Subcutaneous adipose tissue (tissue), 4 donors: ENCODE data around the gene GDPD5. TPM values are rescaled to one million over a fixed set of nuclear protein-coding genes. Genes with fewer than 3 reads are reported as not detected.

Source experiments
- CTCF ChIP-seq: fragments of 450-650 bp; IDR thresholded peaks from one replicate; pipeline ENCODE4 v1.5.1; 2016; ENCODE audit warnings: low read depth, mild to moderate bottlenecking, control low read depth, antibody characterized with exemption, moderate library complexity
- total RNA-seq, 4 donors: library from RNA; depleted of rRNA; stranded (reverse); fragments of >200 nt; gene quantifications; one replicate each; pipeline ENCODE4 v1.1.0, GENCODE V29; 2016

Gene GDPD5
- total RNA-seq, 4 donors from 2014 or later, result 19.2 to 96.8 (median 32.6) TPM

GRCh38 chr11:75502138-75502537 lies 23.6 kb downstream of the GDPD5 start:
- TF ChIP-seq CTCF, result no peak

- no peak for TF ChIP-seq CTCF
Observed at GRCh38 chr11:75500742-75501141, 25.0 kb downstream of the GDPD5 start.

GRCh38 chr11:75499423-75500190 lies 26.1 kb downstream of the GDPD5 start:
- no peak for TF ChIP-seq CTCF

- no peak for TF ChIP-seq CTCF
Observed at GRCh38 chr11:75498556-75499255, 27.0 kb downstream of the GDPD5 start.

GRCh38 chr11:75497788-75498409 lies 27.8 kb downstream of the GDPD5 start:
- no peak for TF ChIP-seq CTCF

GRCh38 chr11:75496305-75496752 lies 29.4 kb downstream of the GDPD5 start:
- no peak for TF ChIP-seq CTCF

- no peak for TF ChIP-seq CTCF
Observed at GRCh38 chr11:75495749-75496304, 29.9 kb downstream of the GDPD5 start.
